IPS-15b (cell line): Measurements from ENCODE around the gene OTC.

Experiments
- H3K27me3 ChIP-seq: one replicate; pipeline ENCODE4 v1.6.1; 2013; ENCODE audit warnings: low read length; ENCODE audit not compliant: control insufficient read depth, insufficient read depth
- H3K36me3 ChIP-seq: one replicate; pipeline ENCODE4 v1.6.1; 2013; ENCODE audit warnings: low read length; ENCODE audit not compliant: control insufficient read depth, insufficient read depth
- H3K4me1 ChIP-seq: one replicate; pipeline ENCODE4 v1.6.1; 2013; ENCODE audit warnings: mild to moderate bottlenecking, low read length; ENCODE audit not compliant: control insufficient read depth, insufficient read depth
- H3K4me3 ChIP-seq: one replicate; pipeline ENCODE4 v1.5.1; 2013; ENCODE audit warnings: low read depth, low read length
- H3K9ac ChIP-seq: one replicate; pipeline ENCODE4 v1.6.1; 2013; ENCODE audit warnings: low read depth, mild to moderate bottlenecking, low read length
- H3K9me3 ChIP-seq: one replicate; pipeline ENCODE4 v1.6.1; 2013; ENCODE audit warnings: mild to moderate bottlenecking, low read length; ENCODE audit not compliant: control insufficient read depth, insufficient read depth

OTC gene

GRCh38 chrX:38363046-38363445 is 10.6 kb downstream of the OTC start:
- Histone ChIP-seq H3K27me3 (no peaks in the 10 kb centered on the region), H3K4me3 (no peak overlapping the region), H3K9me3 (no peaks in the 10 kb centered on the region), H3K9ac (no peak overlapping the region), H3K4me1 (no peaks in the 10 kb centered on the region), H3K36me3 (no peaks in the 10 kb centered on the region)

GRCh38 chrX:38365954-38366353 is 13.6 kb downstream of the OTC start:
- Histone ChIP-seq H3K4me1 (no peaks in the 10 kb centered on the region), H3K9ac (no peak overlapping the region), H3K9me3 (no peaks in the 10 kb centered on the region), H3K4me3 (no peak overlapping the region), H3K36me3 (no peaks in the 10 kb centered on the region), H3K27me3 (no peaks in the 10 kb centered on the region)

- H3K9ac ChIP-seq = no peak overlapping the region
- H3K4me3 ChIP-seq = no peak overlapping the region
- no peaks in the 10 kb centered on the region for H3K27me3 ChIP-seq
- no peaks in the 10 kb centered on the region for H3K36me3 ChIP-seq
- no peaks in the 10 kb centered on the region for H3K4me1 ChIP-seq
- no peaks in the 10 kb centered on the region for H3K9me3 ChIP-seq
These were observed 16.4 kb downstream of the OTC start for GRCh38 chrX:38368774-38369173.

- Histone ChIP-seq H3K9me3 (no peaks in the 10 kb centered on the region), H3K9ac (no peak overlapping the region), H3K4me1 (no peaks in the 10 kb centered on the region), H3K27me3 (no peaks in the 10 kb centered on the region), H3K4me3 (no peak overlapping the region), H3K36me3 (no peaks in the 10 kb centered on the region)
These were observed 19.2 kb downstream of the OTC start for GRCh38 chrX:38371641-38372040.

- Histone ChIP-seq H3K4me1 (no peaks in the 10 kb centered on the region), H3K4me3 (no peak overlapping the region), H3K27me3 (no peaks in the 10 kb centered on the region), H3K36me3 (no peaks in the 10 kb centered on the region), H3K9me3 (no peaks in the 10 kb centered on the region), H3K9ac (no peak overlapping the region)
These were observed 22.0 kb downstream of the OTC start for GRCh38 chrX:38374431-38374830.

- Histone ChIP-seq H3K36me3 (no peaks in the 10 kb centered on the region), H3K9ac (no peak overlapping the region), H3K27me3 (no peaks in the 10 kb centered on the region), H3K4me1 (no peaks in the 10 kb centered on the region), H3K4me3 (no peak overlapping the region), H3K9me3 (no peaks in the 10 kb centered on the region)
These were observed 23.5 kb downstream of the OTC start for GRCh38 chrX:38375891-38376290.

GRCh38 chrX:38376747-38377146 is 24.3 kb downstream of the OTC start:
- Histone ChIP-seq H3K9me3 (no peaks in the 10 kb centered on the region), H3K36me3 (no peaks in the 10 kb centered on the region), H3K9ac (no peak overlapping the region), H3K4me3 (no peak overlapping the region), H3K27me3 (no peaks in the 10 kb centered on the region), H3K4me1 (no peaks in the 10 kb centered on the region)

GRCh38 chrX:38379088-38379487 is 26.7 kb downstream of the OTC start:
- H3K36me3 ChIP-seq = no peaks in the 10 kb centered on the region

GRCh38 chrX:38382663-38383062 is 30.3 kb downstream of the OTC start:
- no peak overlapping the region for H3K9ac ChIP-seq
- H3K9me3 ChIP-seq = no peaks in the 10 kb centered on the region
- no peak overlapping the region for H3K4me3 ChIP-seq
- H3K36me3 ChIP-seq = no peaks in the 10 kb centered on the region
- no peaks in the 10 kb centered on the region for H3K4me1 ChIP-seq
- no peaks in the 10 kb centered on the region for H3K27me3 ChIP-seq

More at GRCh38 chrX:38379088-38379487, 26.7 kb downstream of the OTC start:
- Histone ChIP-seq H3K9me3 (no peaks in the 10 kb centered on the region), H3K27me3 (no peaks in the 10 kb centered on the region), H3K9ac (no peak overlapping the region), H3K4me3 (no peak overlapping the region), H3K4me1 (no peaks in the 10 kb centered on the region)

GRCh38 chrX:38400389-38400910 is 48.0 kb downstream of the OTC start:
- H3K27me3 ChIP-seq = no peaks in the 10 kb centered on the region
- H3K9ac ChIP-seq = no peak overlapping the region
- no peaks in the 10 kb centered on the region for H3K36me3 ChIP-seq
- H3K4me3 ChIP-seq = no peak overlapping the region
- peaks cover 2% of the 10 kb centered on the region for H3K9me3 ChIP-seq
- no peaks in the 10 kb centered on the region for H3K4me1 ChIP-seq

- Histone ChIP-seq H3K36me3 (no peaks in the 10 kb centered on the region), H3K9ac (no peak overlapping the region), H3K27me3 (no peaks in the 10 kb centered on the region), H3K4me3 (no peak overlapping the region), H3K9me3 (peaks cover 2% of the 10 kb centered on the region), H3K4me1 (no peaks in the 10 kb centered on the region)
These were observed 49.7 kb downstream of the OTC start for GRCh38 chrX:38402118-38402517.

- no peaks in the 10 kb centered on the region for H3K27me3 ChIP-seq
- peaks cover 2% of the 10 kb centered on the region for H3K9me3 ChIP-seq
- no peaks in the 10 kb centered on the region for H3K4me1 ChIP-seq
- no peak overlapping the region for H3K4me3 ChIP-seq
- no peaks in the 10 kb centered on the region for H3K36me3 ChIP-seq
- H3K9ac ChIP-seq = no peak overlapping the region
These were observed 51.4 kb downstream of the OTC start for GRCh38 chrX:38403834-38404233.
